Vagina (tissue), 2 donors: ENCODE data around the gene RYR2. TPM values are rescaled to one million over a fixed set of nuclear protein-coding genes. Genes with fewer than 3 reads are reported as not detected.

Experiments used
- DNase-seq, 2 donors: peaks; one replicate each; pipeline ENCODE4 v3.0.0-alpha.2; 2017; ENCODE audit errors: extremely low spot score in 2 of 2
- H3K27ac ChIP-seq: fragments of 200-600 bp; sonication (generic); one replicate; pipeline ENCODE4 v1.5.1; 2019
- H3K27me3 ChIP-seq: fragments of 200-600 bp; sonication (generic); one replicate; pipeline ENCODE4 v1.5.1; 2019
- H3K36me3 ChIP-seq, 2 donors: fragments of 200-600 bp; sonication (generic); one replicate each; pipeline ENCODE4 v1.5.1; 2017 to 2019
- H3K4me1 ChIP-seq: fragments of 200-600 bp; sonication (generic); one replicate; pipeline ENCODE4 v1.5.1; 2019
- H3K4me3 ChIP-seq, 2 donors: fragments of 200-600 bp; sonication (generic); 1 replicate in 1 of 2; 2 replicates in 1 of 2; pipeline ENCODE4 v1.5.1; 2016 to 2019
- H3K9me3 ChIP-seq: fragments of 200-600 bp; sonication (generic); one replicate; pipeline ENCODE4 v1.5.1; 2019
- POLR2A ChIP-seq, 2 donors: fragments of 450-650 bp; IDR thresholded peaks; one replicate each; pipeline ENCODE4 v1.6.1; 2017; ENCODE audit warnings: antibody characterized with exemption in 2 of 2, mild to moderate bottlenecking in 2 of 2, moderate library complexity in 2 of 2
- POLR2AphosphoS5 ChIP-seq, 2 donors: sonication (generic); formaldehyde crosslinking; IDR thresholded peaks; one replicate each; pipeline ENCODE4 v1.9.0; 2017; ENCODE audit warnings: antibody characterized with exemption in 2 of 2, mild to moderate bottlenecking in 2 of 2, low read depth in 1 of 2; ENCODE audit not compliant: insufficient read depth in 1 of 2
- intact Hi-C: fragments of 100-400 bp; cut with DNase I; formaldehyde crosslinking; loops from one replicate; pipeline ENCODE4 v1.15.1; 2023
- total RNA-seq: library from RNA; depleted of rRNA; stranded (reverse); fragments of >200 nt; gene quantifications from one replicate; pipeline ENCODE4 v1.2.3, GENCODE V29; 2016
- TF ChIP-seq, protein P1 (sequence below), 3 experiments: fragments of 450-650 bp in 2 of 3; fragments of 200-600 bp in 1 of 3; sonication (generic) in 1 of 3; IDR thresholded peaks; one replicate each; pipeline ENCODE4 v1.5.1; 2017 to 2019; ENCODE audit warnings: antibody characterized with exemption in 3 of 3, mild to moderate bottlenecking in 2 of 3, moderate library complexity in 2 of 3

RYR2 gene
- total RNA-seq, 1 donor from 2014 or later: 1.5 TPM

DNA sequence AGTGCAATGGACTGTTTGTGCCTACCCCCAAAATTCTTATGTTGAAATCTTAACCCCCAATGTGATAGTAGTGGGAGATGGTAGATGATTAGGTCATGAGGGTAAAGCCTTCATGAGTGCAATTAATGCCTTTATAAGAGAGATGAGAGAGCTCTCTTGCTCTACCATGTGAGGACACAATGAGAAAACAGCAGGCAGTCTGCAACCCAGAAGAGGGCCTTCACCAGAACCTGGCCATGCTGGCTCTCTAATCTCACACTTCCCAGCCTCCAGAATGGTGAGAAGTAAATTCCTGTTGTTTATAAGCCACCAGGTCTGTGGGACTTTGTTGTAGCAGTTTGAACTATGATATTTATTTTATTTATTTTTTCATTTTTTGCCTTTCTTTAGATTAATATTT, 21.0 kb downstream of the RYR2 start:
- Histone ChIP-seq H3K27me3 (no peaks in the 10 kb centered on the region), H3K36me3 (no peaks in the 10 kb centered on the region), H3K9me3 (no peaks in the 10 kb centered on the region), H3K27ac (no peak overlapping the region), H3K4me3 (no peak overlapping the region), H3K4me1 (no peaks in the 10 kb centered on the region)
- TF ChIP-seq, protein P1, sequence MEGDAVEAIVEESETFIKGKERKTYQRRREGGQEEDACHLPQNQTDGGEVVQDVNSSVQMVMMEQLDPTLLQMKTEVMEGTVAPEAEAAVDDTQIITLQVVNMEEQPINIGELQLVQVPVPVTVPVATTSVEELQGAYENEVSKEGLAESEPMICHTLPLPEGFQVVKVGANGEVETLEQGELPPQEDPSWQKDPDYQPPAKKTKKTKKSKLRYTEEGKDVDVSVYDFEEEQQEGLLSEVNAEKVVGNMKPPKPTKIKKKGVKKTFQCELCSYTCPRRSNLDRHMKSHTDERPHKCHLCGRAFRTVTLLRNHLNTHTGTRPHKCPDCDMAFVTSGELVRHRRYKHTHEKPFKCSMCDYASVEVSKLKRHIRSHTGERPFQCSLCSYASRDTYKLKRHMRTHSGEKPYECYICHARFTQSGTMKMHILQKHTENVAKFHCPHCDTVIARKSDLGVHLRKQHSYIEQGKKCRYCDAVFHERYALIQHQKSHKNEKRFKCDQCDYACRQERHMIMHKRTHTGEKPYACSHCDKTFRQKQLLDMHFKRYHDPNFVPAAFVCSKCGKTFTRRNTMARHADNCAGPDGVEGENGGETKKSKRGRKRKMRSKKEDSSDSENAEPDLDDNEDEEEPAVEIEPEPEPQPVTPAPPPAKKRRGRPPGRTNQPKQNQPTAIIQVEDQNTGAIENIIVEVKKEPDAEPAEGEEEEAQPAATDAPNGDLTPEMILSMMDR (IDR thresholded peaks at IDR 0.05): no peak
- intact Hi-C loops: no loop called here
- DNase-seq: no peak

DNA sequence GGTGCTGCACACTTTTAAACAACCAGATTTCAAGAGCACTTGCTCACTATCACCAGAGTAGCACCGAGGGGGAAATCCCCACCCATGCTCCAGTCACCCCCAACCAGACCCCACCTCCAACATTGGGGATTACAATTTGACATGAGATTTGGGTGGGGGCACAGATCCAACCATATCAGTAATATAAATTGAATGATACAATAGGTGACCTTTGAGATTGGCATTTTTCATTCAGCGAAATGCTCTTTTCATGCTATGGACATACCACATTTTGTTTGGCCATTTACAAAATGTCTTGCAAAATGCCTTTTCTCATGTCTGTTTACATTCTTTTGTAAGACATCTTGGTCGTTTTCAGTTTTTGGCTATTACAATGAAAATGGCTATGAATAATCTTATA, 23.9 kb downstream of the RYR2 start:
- no peaks in the 10 kb centered on the region for H3K36me3 ChIP-seq
- no peaks in the 10 kb centered on the region for H3K27me3 ChIP-seq
- TF ChIP-seq POLR2A (IDR thresholded peaks at IDR 0.05) (no peak), POLR2AphosphoS5 (IDR thresholded peaks at IDR 0.05; ENCODE audit: insufficient read depth in 1 of 2, low read depth in 1 of 2) (no peak)
- TF ChIP-seq, protein P1 (IDR thresholded peaks at IDR 0.05): no peak
- H3K4me3 ChIP-seq: no peak overlapping the region
- no peak overlapping the region for H3K27ac ChIP-seq
- intact Hi-C loops: no loop called here
- no peak for DNase-seq
- H3K4me1 ChIP-seq: no peaks in the 10 kb centered on the region
- no peaks in the 10 kb centered on the region for H3K9me3 ChIP-seq

DNA sequence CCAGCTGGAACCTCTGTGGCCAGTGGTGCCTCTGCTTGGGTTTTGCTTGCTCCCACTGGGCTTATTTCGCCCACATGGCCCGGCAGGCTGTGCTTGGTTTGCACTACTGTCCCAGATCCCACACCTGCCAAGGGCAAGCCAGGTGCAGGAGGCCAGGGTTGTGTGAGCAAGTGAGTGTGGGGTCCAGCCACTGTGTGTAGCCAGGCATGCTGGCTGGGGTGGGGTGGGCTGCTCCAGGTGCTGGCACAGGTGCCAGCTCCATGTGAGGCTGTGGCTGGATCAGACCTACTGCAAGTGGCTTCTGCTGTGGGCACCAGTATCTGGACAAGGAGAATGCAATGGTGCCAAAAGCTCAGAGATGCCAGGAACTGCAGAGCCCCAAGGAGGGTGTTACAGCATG, 28.5 kb downstream of the RYR2 start:
- Histone ChIP-seq H3K36me3 (no peaks in the 10 kb centered on the region), H3K9me3 (no peaks in the 10 kb centered on the region), H3K4me1 (no peaks in the 10 kb centered on the region), H3K27me3 (no peaks in the 10 kb centered on the region), H3K27ac (no peak overlapping the region), H3K4me3 (no peak overlapping the region)
- intact Hi-C loops: no loop called here
- TF ChIP-seq, protein P1 (IDR thresholded peaks at IDR 0.05): no peak
- TF ChIP-seq POLR2A (IDR thresholded peaks at IDR 0.05): no peak
- no peak for TF ChIP-seq POLR2AphosphoS5 (IDR thresholded peaks at IDR 0.05; ENCODE audit: insufficient read depth in 1 of 2, low read depth in 1 of 2)
- no peak for DNase-seq

DNA sequence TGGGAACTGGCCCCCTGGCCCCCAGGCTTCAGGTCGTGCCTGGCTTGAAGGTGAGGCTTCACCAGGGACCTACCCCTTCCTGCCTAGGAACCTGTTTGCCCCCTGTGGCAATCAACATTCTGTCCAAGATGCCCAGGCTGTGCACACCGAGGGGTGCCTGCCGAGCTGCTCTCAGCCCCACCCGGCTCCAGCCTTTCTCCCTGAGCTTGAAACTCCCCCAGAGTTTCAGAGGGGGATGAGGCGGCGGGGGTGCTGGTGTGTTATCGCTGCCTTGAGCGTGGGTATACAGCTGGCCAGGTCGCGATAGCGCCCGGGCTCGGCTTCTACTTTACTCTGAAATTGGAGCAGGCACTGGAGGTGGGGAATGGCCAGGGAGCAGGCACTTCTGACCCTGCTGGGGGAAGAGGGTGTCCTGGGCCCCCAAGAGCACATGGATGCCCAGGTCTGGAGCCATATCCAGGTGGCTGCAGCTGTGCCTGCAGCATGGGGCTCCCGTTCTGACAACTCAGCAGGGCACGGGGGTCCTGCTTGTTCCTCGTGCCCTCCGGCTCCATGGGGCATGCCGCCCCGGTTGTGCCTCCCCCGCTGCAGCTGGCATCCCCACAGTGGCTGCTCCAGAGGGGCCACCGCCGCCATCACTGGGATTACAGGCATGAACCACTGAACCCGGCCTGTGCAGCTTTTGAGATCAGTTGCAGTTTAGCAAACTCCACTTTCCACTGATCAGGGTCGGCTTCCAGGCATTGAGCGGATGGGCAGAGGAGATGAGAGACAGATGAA, 29.8 kb downstream of the RYR2 start:
- Histone ChIP-seq H3K27me3 (no peaks in the 10 kb centered on the region), H3K9me3 (no peaks in the 10 kb centered on the region), H3K36me3 (no peaks in the 10 kb centered on the region), H3K27ac (no peak overlapping the region), H3K4me1 (no peaks in the 10 kb centered on the region), H3K4me3 (no peak overlapping the region)
- no peak for TF ChIP-seq POLR2AphosphoS5 (IDR thresholded peaks at IDR 0.05; ENCODE audit: insufficient read depth in 1 of 2, low read depth in 1 of 2)
- TF ChIP-seq, protein P1 (IDR thresholded peaks at IDR 0.05): no peak
- no peak for TF ChIP-seq POLR2A (IDR thresholded peaks at IDR 0.05)
- DNase-seq: no peak
- intact Hi-C loops: no loop called here

DNA sequence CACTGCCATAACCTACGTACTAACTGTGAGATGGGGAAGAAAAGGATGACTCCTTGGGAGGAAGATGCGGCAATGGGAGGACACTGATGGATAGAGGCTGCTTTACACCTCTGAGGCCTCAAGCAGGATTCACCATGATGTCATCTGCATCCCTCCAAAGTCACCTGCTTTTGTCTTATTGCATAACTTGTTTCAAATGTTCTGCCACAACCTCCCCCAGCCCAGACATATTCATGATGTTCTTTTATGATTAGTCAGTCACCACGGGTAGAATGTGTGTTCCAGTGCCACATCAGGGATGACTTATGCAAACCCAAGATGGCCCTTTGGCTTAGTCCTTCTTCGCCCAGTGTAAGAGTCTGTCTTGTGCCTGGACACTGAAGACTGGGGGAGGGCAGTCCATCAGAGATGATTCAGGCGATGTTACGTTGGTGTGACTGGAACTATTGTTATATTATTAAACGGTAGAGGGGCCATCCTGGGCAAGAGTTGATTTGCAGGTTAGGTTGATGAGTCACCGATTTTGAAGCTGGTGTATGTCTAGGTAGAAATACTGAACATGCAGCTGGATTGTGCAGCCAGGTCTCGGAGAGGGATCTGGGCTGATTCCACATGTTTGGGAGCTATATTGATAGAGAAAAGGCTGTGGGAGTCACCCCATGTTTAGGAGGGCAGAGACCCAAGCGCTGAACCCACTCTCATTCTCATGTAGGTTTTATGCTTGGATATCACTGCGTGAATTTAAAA, 32.6 kb downstream of the RYR2 start:
- DNase-seq: no peak
- Histone ChIP-seq H3K9me3 (no peaks in the 10 kb centered on the region), H3K4me1 (no peaks in the 10 kb centered on the region), H3K27me3 (no peaks in the 10 kb centered on the region), H3K36me3 (no peaks in the 10 kb centered on the region), H3K27ac (no peak overlapping the region), H3K4me3 (no peak overlapping the region)
- intact Hi-C loops: no loop called here
- no peak for TF ChIP-seq POLR2AphosphoS5 (IDR thresholded peaks at IDR 0.05; ENCODE audit: insufficient read depth in 1 of 2, low read depth in 1 of 2)
- TF ChIP-seq, protein P1 (IDR thresholded peaks at IDR 0.05): no peak
- no peak for TF ChIP-seq POLR2A (IDR thresholded peaks at IDR 0.05)
